ENCODE data around the gene FHAD1.

FHAD1 gene

GRCh38 chr1:15211424-15211823 lies 35.6 kb upstream of the FHAD1 start:
- DNase-seq (ENCODE audit: extremely low spot score): no peak
- ChIA-PET POLR2A (no interaction called here), CTCF (interaction anchor here (1.2 kb wide), 1 partner anchor 22 kb away, joined by 3 read pairs; no protein-coding TSS in a partner anchor)
- no peak for TF ChIP-seq CTCF (IDR thresholded peaks at IDR 0.05; ENCODE audit: control extremely low read depth, extremely low read depth, low read depth, missing control alignments)

GRCh38 chr1:15212216-15212953 lies 34.6 kb upstream of the FHAD1 start:
- POLR2A ChIA-PET: no interaction called here
- DNase-seq (ENCODE audit: extremely low spot score): no peak

GRCh38 chr1:15212954-15213291 lies 34.1 kb upstream of the FHAD1 start:
- CTCF ChIA-PET: no interaction called here
- no peak for TF ChIP-seq CTCF (IDR thresholded peaks at IDR 0.05; ENCODE audit: control extremely low read depth, extremely low read depth, low read depth, missing control alignments)
- POLR2A ChIA-PET: no interaction called here
- DNase-seq (ENCODE audit: extremely low spot score): no peak

More at GRCh38 chr1:15212216-15212953, 34.6 kb upstream of the FHAD1 start:
- CTCF ChIA-PET: interaction anchor here (1.2 kb wide), 1 partner anchor 23 kb away, joined by 3 read pairs; no protein-coding TSS in a partner anchor
- no peak for TF ChIP-seq CTCF (IDR thresholded peaks at IDR 0.05; ENCODE audit: control extremely low read depth, extremely low read depth, low read depth, missing control alignments)

GRCh38 chr1:15213341-15213821 lies 33.6 kb upstream of the FHAD1 start:
- no peak for TF ChIP-seq CTCF (IDR thresholded peaks at IDR 0.05; ENCODE audit: control extremely low read depth, extremely low read depth, low read depth, missing control alignments)
- ChIA-PET CTCF (no interaction called here), POLR2A (no interaction called here)
- DNase-seq (ENCODE audit: extremely low spot score): no peak

- DNase-seq (ENCODE audit: extremely low spot score): no peak
- POLR2A ChIA-PET: no interaction called here
- CTCF ChIA-PET: no interaction called here
- TF ChIP-seq CTCF (IDR thresholded peaks at IDR 0.05; ENCODE audit: control extremely low read depth, extremely low read depth, low read depth, missing control alignments): no peak
These were observed 32.5 kb upstream of the FHAD1 start for GRCh38 chr1:15214527-15214926.

GRCh38 chr1:15215116-15215515 lies 31.9 kb upstream of the FHAD1 start:
- ChIA-PET POLR2A (no interaction called here), CTCF (no interaction called here)
- no peak for TF ChIP-seq CTCF (IDR thresholded peaks at IDR 0.05; ENCODE audit: control extremely low read depth, extremely low read depth, low read depth, missing control alignments)
- DNase-seq (ENCODE audit: extremely low spot score): no peak

All from GM10248 (cell line).